ENCODE results near the gene FAM151A. TPM values are rescaled to one million over a fixed set of nuclear protein-coding genes. Genes with fewer than 3 reads are reported as not detected.

FAM151A gene
- total RNA-seq, 1 donor from 2014 or later, result not detected

- Mint-ChIP-seq H3K36me3 (ENCODE audit: unreplicated experiment) (no peaks in the 10 kb centered on the region), H3K27me3 (ENCODE audit: unreplicated experiment) (peaks cover 38% of the 10 kb centered on the region), H3K9me3 (ENCODE audit: unreplicated experiment) (no peaks in the 10 kb centered on the region), H3K4me1 (ENCODE audit: unreplicated experiment) (peaks cover 1% of the 10 kb centered on the region), H3K27ac (ENCODE audit: unreplicated experiment) (no peak overlapping the region), H3K4me3 (ENCODE audit: unreplicated experiment) (no peak overlapping the region)
- DNase-seq (ENCODE audit: extremely low spot score, unreplicated experiment), result no peak
- TF ChIP-seq CTCF (IDR thresholded peaks at IDR 0.05), result no peak
Measured at GRCh38 chr1:54614024-54614423, 9.3 kb downstream of the FAM151A start.

GRCh38 chr1:54611621-54612020 lies 11.7 kb downstream of the FAM151A start:
- no peaks in the 10 kb centered on the region for H3K9me3 Mint-ChIP-seq (ENCODE audit: unreplicated experiment)
- TF ChIP-seq CTCF (IDR thresholded peaks at IDR 0.05), result no peak
- H3K4me3 Mint-ChIP-seq (ENCODE audit: unreplicated experiment), result no peak overlapping the region
- no peak overlapping the region for H3K27ac Mint-ChIP-seq (ENCODE audit: unreplicated experiment)
- peaks cover 26% of the 10 kb centered on the region for H3K27me3 Mint-ChIP-seq (ENCODE audit: unreplicated experiment)
- H3K36me3 Mint-ChIP-seq (ENCODE audit: unreplicated experiment), result no peaks in the 10 kb centered on the region
- peaks cover 2% of the 10 kb centered on the region for H3K4me1 Mint-ChIP-seq (ENCODE audit: unreplicated experiment)
- no peak for DNase-seq (ENCODE audit: extremely low spot score, unreplicated experiment)

GRCh38 chr1:54610601-54611580 lies 12.4 kb downstream of the FAM151A start:
- peaks cover 23% of the 10 kb centered on the region for H3K27me3 Mint-ChIP-seq (ENCODE audit: unreplicated experiment)
- H3K4me1 Mint-ChIP-seq (ENCODE audit: unreplicated experiment), result peaks cover 2% of the 10 kb centered on the region
- DNase-seq (ENCODE audit: extremely low spot score, unreplicated experiment), result no peak
- H3K4me3 Mint-ChIP-seq (ENCODE audit: unreplicated experiment), result no peak overlapping the region
- H3K27ac Mint-ChIP-seq (ENCODE audit: unreplicated experiment), result no peak overlapping the region
- no peak for TF ChIP-seq CTCF (IDR thresholded peaks at IDR 0.05)
- no peaks in the 10 kb centered on the region for H3K36me3 Mint-ChIP-seq (ENCODE audit: unreplicated experiment)
- H3K9me3 Mint-ChIP-seq (ENCODE audit: unreplicated experiment), result no peaks in the 10 kb centered on the region

- no peaks in the 10 kb centered on the region for H3K36me3 Mint-ChIP-seq (ENCODE audit: unreplicated experiment)
- no peak overlapping the region for H3K4me3 Mint-ChIP-seq (ENCODE audit: unreplicated experiment)
- TF ChIP-seq CTCF (IDR thresholded peaks at IDR 0.05), result no peak
- H3K27me3 Mint-ChIP-seq (ENCODE audit: unreplicated experiment), result peaks cover 17% of the 10 kb centered on the region
- no peaks in the 10 kb centered on the region for H3K9me3 Mint-ChIP-seq (ENCODE audit: unreplicated experiment)
- H3K4me1 Mint-ChIP-seq (ENCODE audit: unreplicated experiment), result peaks cover 2% of the 10 kb centered on the region
- no peak overlapping the region for H3K27ac Mint-ChIP-seq (ENCODE audit: unreplicated experiment)
- DNase-seq (ENCODE audit: extremely low spot score, unreplicated experiment), result no peak
Measured at GRCh38 chr1:54610048-54610447, 13.3 kb downstream of the FAM151A start.

GRCh38 chr1:54609301-54609921 lies 13.9 kb downstream of the FAM151A start:
- no peak for TF ChIP-seq CTCF (IDR thresholded peaks at IDR 0.05)
- H3K4me3 Mint-ChIP-seq (ENCODE audit: unreplicated experiment), result no peak overlapping the region
- no peak overlapping the region for H3K27ac Mint-ChIP-seq (ENCODE audit: unreplicated experiment)
- peaks cover 11% of the 10 kb centered on the region for H3K27me3 Mint-ChIP-seq (ENCODE audit: unreplicated experiment)
- H3K9me3 Mint-ChIP-seq (ENCODE audit: unreplicated experiment), result no peaks in the 10 kb centered on the region
- H3K36me3 Mint-ChIP-seq (ENCODE audit: unreplicated experiment), result no peaks in the 10 kb centered on the region
- peaks cover 2% of the 10 kb centered on the region for H3K4me1 Mint-ChIP-seq (ENCODE audit: unreplicated experiment)
- no peak for DNase-seq (ENCODE audit: extremely low spot score, unreplicated experiment)

Data from osteocyte (in vitro differentiated cells).